Activated T-helper 1 cell treated with anti-CD3 and anti-CD28 coated beads, Interleukin-12 subunit alpha, Interleukin-12 subunit beta, Interleukin-2, Interleukin-4 antibody, amounts not matched to agents 30 ng/mL and 10 ng/mL and 1 ng/mL, durations not matched to agents 14 hours and 24 hours and 36 hours (primary cell): ENCODE measurements around the gene RUVBL1. TPM values are rescaled to one million over a fixed set of nuclear protein-coding genes. Genes with fewer than 3 reads are reported as not detected.

ENCODE experiments used
- DNase-seq: peaks from one replicate; pipeline ENCODE4 v3.0.0; 2021; ENCODE audit warnings: low spot score
- H3K27ac Mint-ChIP-seq: one replicate; pipeline ENCODE4 v1.8.0; 2021; ENCODE audit warnings: mild to moderate bottlenecking, mixed read lengths
- H3K27me3 Mint-ChIP-seq: one replicate; pipeline ENCODE4 v1.8.0; 2022; ENCODE audit warnings: mild to moderate bottlenecking, moderate library complexity, mixed read lengths; ENCODE audit not compliant: insufficient read depth
- H3K36me3 Mint-ChIP-seq: one replicate; pipeline ENCODE4 v1.8.0; 2021; ENCODE audit warnings: low read depth, mixed read lengths
- H3K4me1 Mint-ChIP-seq: one replicate; pipeline ENCODE4 v1.8.0; 2021; ENCODE audit warnings: low read depth, mixed read lengths
- H3K4me3 Mint-ChIP-seq: one replicate; pipeline ENCODE4 v1.8.0; 2021; ENCODE audit warnings: mild to moderate bottlenecking, moderate library complexity, mixed read lengths
- H3K9me3 Mint-ChIP-seq: one replicate; pipeline ENCODE4 v1.8.0; 2021; ENCODE audit warnings: mixed read lengths
- intact Hi-C: fragments of 100-400 bp; cut with micrococcal nuclease; formaldehyde crosslinking; loops from one replicate; pipeline ENCODE4 v1.15.1; 2024
- total RNA-seq: library from RNA; stranded (reverse); gene quantifications from 2 replicates; pipeline ENCODE4 v1.2.3, GENCODE V29; 2022

RUVBL1 gene
- total RNA-seq, 1 donor from 2014 or later = 135 TPM

DNA sequence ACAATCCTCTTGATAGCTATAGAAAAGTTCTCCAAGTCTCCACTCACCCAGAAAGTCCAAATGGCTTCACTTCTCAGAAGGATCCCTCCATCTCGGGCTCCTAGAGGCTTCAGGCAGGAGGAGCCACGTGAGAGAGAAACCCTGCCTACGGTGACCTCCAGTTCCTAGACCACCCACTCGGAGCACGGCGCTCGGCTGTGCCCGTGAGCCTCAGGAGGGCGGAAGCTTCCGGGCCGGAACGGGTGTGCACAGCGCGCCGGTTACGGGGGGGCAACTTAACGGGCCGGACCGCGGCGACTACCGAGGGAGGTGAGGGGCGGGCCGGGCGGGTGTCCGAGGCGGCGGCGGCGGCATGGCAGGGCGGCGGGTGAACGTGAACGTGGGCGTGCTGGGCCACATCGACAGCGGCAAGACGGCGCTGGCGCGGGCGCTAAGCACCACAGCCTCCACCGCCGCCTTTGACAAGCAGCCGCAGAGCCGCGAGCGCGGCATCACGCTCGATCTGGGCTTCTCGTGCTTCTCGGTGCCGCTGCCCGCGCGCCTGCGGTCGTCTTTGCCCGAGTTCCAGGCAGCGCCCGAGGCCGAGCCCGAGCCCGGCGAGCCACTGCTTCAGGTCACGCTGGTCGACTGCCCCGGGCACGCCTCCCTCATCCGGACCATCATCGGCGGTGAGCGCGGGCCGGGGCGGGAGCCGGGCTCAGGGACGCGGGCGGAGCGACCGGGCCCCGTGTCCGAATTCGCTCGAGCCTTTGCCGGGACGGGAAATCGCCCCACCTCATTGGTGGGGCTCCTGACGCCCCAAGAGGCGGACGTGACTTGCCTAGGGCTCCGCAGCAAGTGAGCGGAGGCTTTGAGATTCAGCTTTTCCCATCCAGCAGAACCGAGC lies 29.8 kb upstream of the RUVBL1 start, which contains the start of gene EEFSEC:
Gene EEFSEC (plus strand): TSS at position 326 of the 886 bp plus-strand sequence. CDS start 27 bp downstream, at position 353.
- Mint-ChIP-seq H3K9me3 (peaks cover 5% of the 10 kb centered on the region), H3K27me3 (peaks cover 3% of the 10 kb centered on the region), H3K4me1 (peaks cover 31% of the 10 kb centered on the region), H3K27ac (peak within 1 kb of the TSS; percentile 98), H3K36me3 (no peaks in the 10 kb centered on the region), H3K4me3 (peak within 1 kb of the TSS; percentile 94)
- peak; percentile 82 for DNase-seq
- intact Hi-C loops = loop anchor here (1.0 to 5.0 kb wide), 9 partner anchors 30 to 1677 kb away; partner anchors contain the start of genes ABTB1, RAB7A, RPN1 and RUVBL1

DNA sequence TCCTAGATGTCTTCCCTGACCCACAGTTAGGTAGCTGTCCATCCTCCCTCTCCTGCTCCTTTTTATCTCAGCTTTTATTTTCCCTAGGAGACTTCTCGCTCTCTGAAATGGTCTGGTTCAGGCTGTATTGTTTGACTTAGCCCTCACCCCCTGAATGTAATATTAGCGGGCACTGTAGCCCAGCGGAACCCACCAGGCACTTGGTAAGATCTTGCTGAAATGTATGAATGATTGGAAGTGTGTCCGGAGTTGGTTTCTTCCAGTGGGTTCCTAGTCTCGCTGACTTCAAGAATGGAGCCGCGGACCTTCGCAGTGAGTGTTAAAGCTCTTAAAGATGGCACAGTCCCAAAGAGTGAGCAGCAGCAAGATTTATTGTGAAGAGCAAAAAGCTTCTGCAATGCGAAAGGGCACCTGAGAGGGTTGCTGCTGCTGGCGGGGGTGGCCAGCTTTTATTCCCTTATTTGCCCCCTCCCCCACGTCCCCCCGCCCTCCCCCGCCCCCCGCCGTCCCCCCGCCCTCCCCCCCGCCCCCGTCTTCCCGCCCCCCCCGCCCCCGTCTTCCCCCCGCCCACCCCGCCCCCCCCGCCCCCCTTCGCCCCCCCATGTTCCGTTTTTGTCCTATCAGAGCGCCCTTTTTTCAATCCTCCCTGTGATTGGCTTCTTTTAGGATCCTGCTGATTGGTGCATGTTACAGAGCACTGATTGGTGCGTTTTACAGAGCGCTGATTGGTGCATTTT lies 29.0 kb upstream of the RUVBL1 start:
- Mint-ChIP-seq H3K4me1 (peaks cover 31% of the 10 kb centered on the region), H3K9me3 (peaks cover 5% of the 10 kb centered on the region), H3K27ac (peak overlapping the region; percentile 98), H3K36me3 (no peaks in the 10 kb centered on the region), H3K27me3 (peaks cover 3% of the 10 kb centered on the region), H3K4me3 (peak overlapping the region; percentile 94)
- no peak for DNase-seq
- intact Hi-C loops = loop anchor here (1.0 to 5.0 kb wide), 9 partner anchors 29 to 1676 kb away; partner anchors contain the start of genes ABTB1, RAB7A, RPN1 and RUVBL1

DNA sequence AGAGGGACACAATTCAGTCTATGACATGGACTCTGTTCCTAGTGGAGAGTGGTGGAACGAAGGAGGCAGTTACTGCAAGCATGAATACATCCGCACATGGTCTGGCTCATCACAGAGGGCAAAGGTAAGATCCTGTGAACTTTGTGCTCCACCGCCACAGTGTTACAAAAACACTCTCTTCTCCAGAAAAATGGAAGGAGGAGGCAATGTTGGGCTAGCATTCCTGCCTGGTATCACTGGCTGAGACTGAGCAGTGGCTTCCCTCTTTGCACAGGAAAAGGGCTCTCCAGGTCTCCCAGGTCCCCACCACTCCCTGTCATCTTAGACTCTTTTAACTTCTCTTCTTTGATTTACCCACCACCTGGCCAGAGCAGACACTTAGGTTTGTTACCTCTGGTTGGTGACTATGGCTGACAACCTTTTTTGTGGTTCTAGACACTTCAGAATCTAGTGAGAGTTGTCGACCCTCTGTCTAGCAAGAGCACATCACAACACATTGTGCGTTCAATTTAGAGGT lies 28.2 kb upstream of the RUVBL1 start:
- DNase-seq = no peak
- H3K4me3 Mint-ChIP-seq = no peak overlapping the region
- H3K9me3 Mint-ChIP-seq = peaks cover 5% of the 10 kb centered on the region
- H3K4me1 Mint-ChIP-seq = peaks cover 31% of the 10 kb centered on the region
- no peak overlapping the region for H3K27ac Mint-ChIP-seq
- no peaks in the 10 kb centered on the region for H3K36me3 Mint-ChIP-seq
- peaks cover 3% of the 10 kb centered on the region for H3K27me3 Mint-ChIP-seq
- intact Hi-C loops = loop anchor here (2.0 to 5.0 kb wide), 6 partner anchors 345 to 1675 kb away; partner anchors contain the start of genes ABTB1, RAB7A and RPN1

DNA sequence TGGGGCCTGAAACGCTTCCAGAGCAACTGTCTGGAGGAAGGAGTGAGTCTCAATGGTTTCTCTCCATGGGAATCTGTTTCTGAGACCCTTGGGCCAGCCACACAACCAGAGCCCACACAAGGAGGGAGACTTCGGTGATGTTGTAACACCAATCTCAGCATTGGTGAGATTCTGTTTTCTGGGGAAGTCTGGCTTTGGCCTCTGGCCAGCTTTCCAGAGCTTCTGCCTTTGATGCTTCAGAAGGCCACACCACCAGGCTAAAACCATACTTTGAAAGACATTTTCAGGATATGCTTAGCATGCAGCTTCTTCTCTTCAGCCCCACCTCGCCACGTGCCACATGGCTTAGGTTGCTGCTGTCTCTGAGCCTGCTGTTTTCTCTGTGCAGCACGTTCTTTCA lies 26.0 kb upstream of the RUVBL1 start:
- Mint-ChIP-seq H3K4me3 (no peak overlapping the region), H3K4me1 (peaks cover 21% of the 10 kb centered on the region), H3K9me3 (peaks cover 5% of the 10 kb centered on the region), H3K27me3 (peaks cover 3% of the 10 kb centered on the region), H3K27ac (no peak overlapping the region), H3K36me3 (no peaks in the 10 kb centered on the region)
- intact Hi-C loops = loop anchor here (5.0 kb wide), 3 partner anchors 503 to 653 kb away; partner anchors contain the start of genes RAB7A and RPN1
- DNase-seq = no peak

DNA sequence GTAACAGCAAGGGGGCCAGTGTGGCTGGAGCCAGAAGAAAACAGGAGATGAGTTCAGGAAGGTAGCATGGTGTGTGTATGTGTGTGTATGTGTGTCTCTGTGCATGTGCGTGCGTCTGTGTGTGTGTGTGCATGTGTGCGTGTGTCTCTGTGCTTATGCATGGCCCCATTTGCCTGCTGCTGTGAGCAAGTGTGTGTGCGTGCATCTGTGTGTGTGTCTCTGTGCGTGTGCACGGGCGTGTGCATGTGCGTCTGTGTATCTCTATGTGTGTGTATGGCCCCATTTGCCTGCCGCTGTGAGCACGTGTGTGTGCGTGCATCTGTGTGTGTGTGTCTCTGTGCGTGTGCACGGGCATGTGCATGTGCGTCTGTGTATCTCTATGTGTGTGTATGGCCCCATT lies 22.6 kb upstream of the RUVBL1 start:
- intact Hi-C loops = no loop called here
- H3K4me1 Mint-ChIP-seq = no peaks in the 10 kb centered on the region
- H3K4me3 Mint-ChIP-seq = no peak overlapping the region
- no peak for DNase-seq
- H3K9me3 Mint-ChIP-seq = no peaks in the 10 kb centered on the region
- H3K27me3 Mint-ChIP-seq = peaks cover 3% of the 10 kb centered on the region
- no peaks in the 10 kb centered on the region for H3K36me3 Mint-ChIP-seq
- H3K27ac Mint-ChIP-seq = no peak overlapping the region

DNA sequence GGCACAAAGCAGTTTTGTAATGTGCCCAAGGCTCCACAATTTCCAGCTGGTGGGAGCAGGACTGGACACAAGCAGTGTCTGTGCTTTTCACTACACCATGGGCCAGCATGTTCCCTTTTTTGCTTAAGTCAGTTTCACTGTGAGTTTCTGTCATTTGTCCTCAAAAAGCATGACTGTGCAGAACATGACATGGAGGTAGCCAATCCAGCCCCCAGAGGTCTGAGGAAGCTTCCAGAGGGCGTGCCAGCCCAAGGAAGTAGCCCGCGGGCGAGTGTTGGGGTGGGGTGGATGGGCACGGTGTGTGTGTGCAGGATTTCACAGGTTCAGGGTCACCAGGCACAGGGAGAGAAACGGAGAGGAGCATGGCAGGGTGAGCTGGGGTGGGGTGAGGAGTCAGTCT lies 21.7 kb upstream of the RUVBL1 start:
- peaks cover 3% of the 10 kb centered on the region for H3K27me3 Mint-ChIP-seq
- H3K36me3 Mint-ChIP-seq = no peaks in the 10 kb centered on the region
- H3K4me1 Mint-ChIP-seq = no peaks in the 10 kb centered on the region
- no peak overlapping the region for H3K27ac Mint-ChIP-seq
- no peak overlapping the region for H3K4me3 Mint-ChIP-seq
- intact Hi-C loops = no loop called here
- no peaks in the 10 kb centered on the region for H3K9me3 Mint-ChIP-seq
- DNase-seq = no peak

DNA sequence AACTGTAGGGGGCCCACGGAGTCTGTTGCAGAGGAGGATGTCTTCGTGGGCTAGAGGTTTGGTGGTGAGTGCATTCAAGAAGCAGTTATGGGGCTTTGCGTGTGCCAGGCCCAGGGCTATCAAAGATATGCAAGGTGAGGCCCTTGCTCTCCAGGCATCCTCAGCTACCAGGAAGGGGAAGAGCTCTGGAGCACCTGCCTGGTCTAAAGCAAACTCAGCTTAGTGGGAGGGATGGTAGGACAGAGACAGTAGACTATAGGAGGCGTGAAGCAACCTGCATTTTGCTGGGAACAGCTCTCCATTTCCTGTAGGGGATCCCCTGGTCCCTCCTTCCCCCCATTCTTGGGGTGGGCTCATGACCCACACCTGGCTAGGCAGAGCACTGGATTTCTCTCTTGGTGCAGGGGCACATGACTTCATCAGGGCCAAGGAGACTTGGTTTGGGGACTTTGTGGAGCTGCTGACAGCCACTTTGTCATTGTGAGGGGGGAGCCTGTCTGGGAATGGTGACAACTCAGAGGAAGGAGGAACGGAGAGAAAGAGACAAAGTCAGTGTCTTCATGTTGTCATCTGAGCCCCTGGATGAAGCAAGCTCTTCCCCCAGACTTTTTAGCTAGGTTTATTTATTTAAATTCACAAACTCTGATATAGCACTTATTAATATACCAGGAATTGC lies 21.0 kb upstream of the RUVBL1 start:
- Mint-ChIP-seq H3K36me3 (no peaks in the 10 kb centered on the region), H3K27ac (no peak overlapping the region), H3K4me3 (no peak overlapping the region), H3K27me3 (peaks cover 3% of the 10 kb centered on the region), H3K4me1 (no peaks in the 10 kb centered on the region), H3K9me3 (no peaks in the 10 kb centered on the region)
- DNase-seq = no peak
- intact Hi-C loops = no loop called here

DNA sequence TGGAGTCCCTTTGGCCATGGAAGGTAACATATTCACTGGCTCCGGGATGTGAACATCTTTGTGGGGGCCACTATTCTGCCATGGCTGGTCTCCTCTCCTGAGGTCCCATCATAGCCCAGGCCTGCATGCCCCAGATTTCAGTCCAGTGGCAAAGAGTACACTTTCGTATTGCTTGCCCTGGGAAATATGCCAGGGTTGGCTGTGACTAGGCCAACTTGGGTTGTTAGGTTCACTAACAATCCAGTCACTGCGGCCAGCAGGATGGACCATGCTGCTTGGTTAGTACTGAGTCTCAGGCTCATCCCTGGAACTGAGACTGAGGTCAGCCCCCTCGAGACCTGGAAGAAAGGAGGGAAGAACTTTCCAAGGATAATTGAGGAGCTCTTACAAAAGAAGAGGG lies 19.9 kb upstream of the RUVBL1 start:
- Mint-ChIP-seq H3K27me3 (peaks cover 10% of the 10 kb centered on the region), H3K4me3 (no peak overlapping the region), H3K36me3 (no peaks in the 10 kb centered on the region), H3K27ac (no peak overlapping the region), H3K9me3 (no peaks in the 10 kb centered on the region), H3K4me1 (no peaks in the 10 kb centered on the region)
- intact Hi-C loops = no loop called here
- no peak for DNase-seq

DNA sequence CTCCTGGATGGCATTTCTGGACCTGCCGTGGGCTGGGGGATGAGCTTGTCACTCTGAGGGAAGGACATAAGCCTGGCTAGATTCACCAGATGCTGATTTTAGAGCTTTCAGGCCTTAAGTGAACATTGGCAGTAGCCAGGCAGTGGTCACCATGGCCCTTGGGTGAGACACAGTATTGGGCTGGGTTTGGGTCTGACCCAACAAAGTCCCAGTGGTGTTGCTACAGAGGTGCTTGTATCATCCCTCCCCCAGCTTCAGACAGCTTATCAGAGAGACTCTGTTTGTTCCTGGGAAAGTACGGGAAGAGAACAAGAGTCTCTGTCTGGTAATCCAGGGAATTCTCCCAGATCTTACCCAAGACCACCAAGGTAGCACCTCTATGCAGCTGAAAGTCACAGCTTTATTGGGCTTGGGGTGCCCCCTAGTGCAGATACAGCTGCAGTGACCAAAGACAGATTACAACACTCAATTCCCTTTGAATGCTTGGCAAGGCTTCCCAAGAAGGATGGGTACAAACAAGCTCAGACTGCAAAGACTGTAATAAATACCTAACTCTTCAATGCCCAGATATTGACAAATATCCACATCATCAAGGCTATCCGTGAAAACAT lies 9.8 kb upstream of the RUVBL1 start:
- H3K27me3 Mint-ChIP-seq = peaks cover 31% of the 10 kb centered on the region
- intact Hi-C loops = loop anchor here (1.0 to 10.0 kb wide), 3 partner anchors 38 to 479 kb away; no protein-coding TSS in a partner anchor
- H3K9me3 Mint-ChIP-seq = no peaks in the 10 kb centered on the region
- no peaks in the 10 kb centered on the region for H3K36me3 Mint-ChIP-seq
- no peaks in the 10 kb centered on the region for H3K4me1 Mint-ChIP-seq
- H3K27ac Mint-ChIP-seq = no peak overlapping the region
- DNase-seq = peak; percentile 28
- no peak overlapping the region for H3K4me3 Mint-ChIP-seq

DNA sequence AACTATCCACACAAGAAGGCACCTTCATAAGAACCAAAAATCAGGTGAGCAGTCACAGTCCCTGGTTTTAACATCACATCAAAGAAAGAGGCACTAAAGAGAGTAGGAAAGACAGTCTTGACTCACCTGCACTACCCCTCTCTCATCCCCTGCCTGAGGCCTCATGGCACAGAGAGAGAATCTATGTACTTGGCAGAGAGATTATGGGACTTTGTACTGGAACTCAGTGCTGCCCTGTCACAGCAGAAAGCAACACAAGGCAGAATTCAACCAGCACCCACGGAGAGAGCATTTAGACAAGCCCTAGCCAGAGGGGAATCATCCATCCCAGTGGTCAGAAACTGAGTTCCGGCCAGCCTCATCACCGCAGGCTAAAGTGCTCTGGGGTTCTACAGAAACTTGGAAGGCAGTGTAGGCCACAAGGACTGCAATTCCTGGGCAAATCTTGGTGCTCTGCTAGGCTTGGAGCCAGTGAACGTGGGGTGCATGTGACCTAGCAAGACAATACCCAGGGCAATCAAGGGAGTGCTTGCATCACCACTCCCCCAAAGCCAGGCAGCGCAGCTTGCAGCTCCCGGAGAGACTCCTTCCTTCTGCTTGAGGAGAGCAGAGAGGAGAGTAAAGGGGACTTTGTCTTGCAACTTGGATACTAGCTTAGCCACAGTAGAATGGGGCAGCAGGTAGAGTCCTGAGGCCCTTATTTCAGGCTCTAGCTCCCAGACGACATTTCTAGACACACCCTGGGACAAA lies 8.5 kb upstream of the RUVBL1 start:
- Mint-ChIP-seq H3K4me3 (no peak overlapping the region), H3K36me3 (no peaks in the 10 kb centered on the region)

DNA sequence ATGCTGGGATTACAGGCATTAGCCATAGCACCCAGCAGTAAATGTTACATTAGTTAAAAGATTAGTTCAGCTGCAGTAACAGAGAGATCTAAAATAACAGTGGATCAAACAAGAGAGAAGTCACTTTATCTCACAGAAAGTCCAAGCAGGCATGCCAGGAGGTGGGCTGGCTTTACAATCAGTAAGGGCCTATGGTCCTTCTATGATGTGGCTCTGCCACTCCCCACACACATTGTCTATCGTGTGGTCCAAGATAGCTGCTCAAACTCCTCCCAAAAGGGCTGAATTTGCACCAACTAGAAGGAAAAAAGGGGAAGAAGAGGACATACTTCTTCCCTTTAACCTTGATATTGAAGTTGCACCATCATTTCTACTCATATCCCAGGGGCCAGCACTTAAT lies 4.6 kb upstream of the RUVBL1 start:
- Mint-ChIP-seq H3K27me3 (peaks cover 10% of the 10 kb centered on the region), H3K4me3 (no peak overlapping the region), H3K27ac (no peak overlapping the region), H3K4me1 (peaks cover 14% of the 10 kb centered on the region), H3K36me3 (peaks cover 3% of the 10 kb centered on the region), H3K9me3 (peaks cover 8% of the 10 kb centered on the region)
- DNase-seq = no peak
- intact Hi-C loops = loop anchor here (10.0 kb wide), 1 partner anchor 453 kb away; the partner anchor contains the start of gene ABTB1

More for the DNA sequence above, 8.5 kb upstream of the RUVBL1 start:
- no peaks in the 10 kb centered on the region for H3K4me1 Mint-ChIP-seq
- no peaks in the 10 kb centered on the region for H3K9me3 Mint-ChIP-seq
- H3K27ac Mint-ChIP-seq = no peak overlapping the region
- intact Hi-C loops = loop anchor here (2.0 to 10.0 kb wide), 2 partner anchors 55 to 477 kb away; no protein-coding TSS in a partner anchor
- DNase-seq = no peak
- H3K27me3 Mint-ChIP-seq = peaks cover 20% of the 10 kb centered on the region
